BLaER1 (cell line): Measurements from ENCODE around the gene MYO15A.

Source experiments
- H3K27ac ChIP-seq: shearing (Covaris generic); formaldehyde crosslinking; 2 replicates; pipeline ENCODE4 v1.8.1; 2022
- H3K27me3 ChIP-seq: shearing (Covaris generic); formaldehyde crosslinking; 2 replicates; pipeline ENCODE4 v1.8.1; 2022
- H3K36me3 ChIP-seq: shearing (Covaris generic); formaldehyde crosslinking; 2 replicates; pipeline ENCODE4 v1.8.1; 2022
- H3K4me1 ChIP-seq: shearing (Covaris generic); formaldehyde crosslinking; 2 replicates; pipeline ENCODE4 v1.8.1; 2022
- H3K4me2 ChIP-seq: shearing (Covaris generic); formaldehyde crosslinking; 2 replicates; pipeline ENCODE4 v1.8.1; 2022
- H3K4me3 ChIP-seq: shearing (Covaris generic); formaldehyde crosslinking; 2 replicates; pipeline ENCODE4 v1.8.1; 2022
- H3K9ac ChIP-seq: shearing (Covaris generic); formaldehyde crosslinking; 2 replicates; pipeline ENCODE4 v1.8.1; 2022
- H3K9me3 ChIP-seq: shearing (Covaris generic); formaldehyde crosslinking; 2 replicates; pipeline ENCODE4 v1.8.1; 2022
- H4K20me1 ChIP-seq: shearing (Covaris generic); formaldehyde crosslinking; 2 replicates; pipeline ENCODE4 v1.8.1; 2022
- Cebpa-rat ChIP-seq: shearing (Covaris generic); IDR thresholded peaks from 2 replicates; pipeline ENCODE4 v1.8.1; 2022

The MYO15A gene

GRCh38 chr17:18108401-18109312 lies at the start of gene MYO15A:
MYO15A (plus strand) TSS chr17:18108756; CDS start chr17:18118801, 10,045 bp downstream.
- Histone ChIP-seq H3K4me2 (peak within 1 kb of the TSS; percentile 66), H3K27ac (peak within 1 kb of the TSS; percentile 79), H3K27me3 (no peaks in the 10 kb centered on the region), H3K9ac (peak within 1 kb of the TSS; percentile 57), H3K4me3 (no peak within 1 kb of the TSS), H4K20me1 (no peaks in the 10 kb centered on the region), H3K36me3 (peaks cover 26% of the 10 kb centered on the region), H3K9me3 (no peaks in the 10 kb centered on the region), H3K4me1 (peaks cover 47% of the 10 kb centered on the region)
- no peak for TF ChIP-seq Cebpa-rat

- Histone ChIP-seq H3K36me3 (peaks cover 97% of the 10 kb centered on the region), H3K27me3 (no peaks in the 10 kb centered on the region), H4K20me1 (no peaks in the 10 kb centered on the region; the same call in 1 of the 2 replicates), H3K4me1 (0 out of 2 replicates have a peak, but pooled peaks cover 6% of the 10 kb centered on the region), H3K9me3 (no peaks in the 10 kb centered on the region), H3K27ac (no peak overlapping the region), H3K4me3 (no peak overlapping the region), H3K4me2 (no peak overlapping the region), H3K9ac (no peak overlapping the region)
- no peak for TF ChIP-seq Cebpa-rat
Observed at GRCh38 chr17:18059283-18059682, 49.3 kb upstream of the MYO15A start.

- Histone ChIP-seq H3K4me3 (no peak overlapping the region), H4K20me1 (no peaks in the 10 kb centered on the region), H3K27ac (no peak overlapping the region), H3K36me3 (peaks cover 82% of the 10 kb centered on the region), H3K4me2 (no peak overlapping the region), H3K9me3 (no peaks in the 10 kb centered on the region), H3K9ac (no peak overlapping the region), H3K27me3 (no peaks in the 10 kb centered on the region), H3K4me1 (0 out of 2 replicates have a peak, but pooled peaks cover 5% of the 10 kb centered on the region)
- no peak for TF ChIP-seq Cebpa-rat
Observed at GRCh38 chr17:18064053-18064452, 44.5 kb upstream of the MYO15A start.

GRCh38 chr17:18065546-18065945 lies 43.0 kb upstream of the MYO15A start:
- H3K9me3 ChIP-seq, result no peaks in the 10 kb centered on the region
- H3K4me1 ChIP-seq, result no peaks in the 10 kb centered on the region
- no peak overlapping the region for H3K27ac ChIP-seq
- H4K20me1 ChIP-seq, result no peaks in the 10 kb centered on the region
- H3K36me3 ChIP-seq, result peaks cover 68% of the 10 kb centered on the region
- no peak for TF ChIP-seq Cebpa-rat
- H3K4me3 ChIP-seq, result no peak overlapping the region
- no peaks in the 10 kb centered on the region for H3K27me3 ChIP-seq
- no peak overlapping the region for H3K9ac ChIP-seq
- H3K4me2 ChIP-seq, result no peak overlapping the region

- Histone ChIP-seq H3K27ac (no peak overlapping the region), H3K9ac (no peak overlapping the region), H3K4me1 (peaks cover 8% of the 10 kb centered on the region)
Observed at GRCh38 chr17:18066866-18067265, 41.7 kb upstream of the MYO15A start.

GRCh38 chr17:18069101-18069500 lies 39.5 kb upstream of the MYO15A start:
- Histone ChIP-seq H3K9ac (no peak overlapping the region), H3K27ac (no peak overlapping the region), H3K36me3 (peaks cover 32% of the 10 kb centered on the region), H3K9me3 (no peaks in the 10 kb centered on the region), H4K20me1 (no peaks in the 10 kb centered on the region), H3K4me1 (peaks cover 8% of the 10 kb centered on the region), H3K27me3 (no peaks in the 10 kb centered on the region), H3K4me3 (no peak overlapping the region), H3K4me2 (no peak overlapping the region)
- TF ChIP-seq Cebpa-rat, result no peak

More at GRCh38 chr17:18066866-18067265, 41.7 kb upstream of the MYO15A start:
- Histone ChIP-seq H4K20me1 (no peaks in the 10 kb centered on the region), H3K36me3 (peaks cover 54% of the 10 kb centered on the region), H3K4me3 (no peak overlapping the region), H3K9me3 (no peaks in the 10 kb centered on the region), H3K27me3 (no peaks in the 10 kb centered on the region), H3K4me2 (no peak overlapping the region)
- no peak for TF ChIP-seq Cebpa-rat

DNA sequence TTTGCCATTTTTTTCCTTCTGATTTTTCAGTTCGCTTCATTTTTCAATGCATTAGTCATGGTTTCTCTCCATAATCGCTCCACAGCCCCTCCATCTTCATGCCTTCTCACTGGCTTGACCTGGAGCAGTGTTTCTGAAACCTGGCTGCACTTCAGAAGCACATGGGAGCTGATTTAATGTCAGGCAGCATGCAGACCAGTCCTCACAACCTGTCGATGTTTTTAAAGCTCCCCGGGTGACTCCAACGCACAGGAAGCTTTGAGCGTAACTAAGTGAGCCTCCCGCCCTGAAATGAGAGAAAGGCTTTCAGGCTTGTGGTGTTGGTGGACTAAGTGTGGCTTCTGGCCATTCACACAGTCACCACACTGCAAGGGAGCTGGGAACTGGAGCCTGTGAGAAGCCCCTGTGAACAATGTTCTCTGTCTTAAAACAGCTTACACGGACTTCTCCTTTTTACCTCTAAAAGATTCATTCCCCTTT lies 37.7 kb upstream of the MYO15A start:
- Histone ChIP-seq H3K4me1 (peaks cover 8% of the 10 kb centered on the region), H3K36me3 (peaks cover 14% of the 10 kb centered on the region), H3K9ac (no peak overlapping the region), H3K27ac (no peak overlapping the region), H3K4me3 (no peak overlapping the region), H4K20me1 (no peaks in the 10 kb centered on the region), H3K27me3 (no peaks in the 10 kb centered on the region), H3K9me3 (no peaks in the 10 kb centered on the region), H3K4me2 (no peak overlapping the region)
- no peak for TF ChIP-seq Cebpa-rat

DNA sequence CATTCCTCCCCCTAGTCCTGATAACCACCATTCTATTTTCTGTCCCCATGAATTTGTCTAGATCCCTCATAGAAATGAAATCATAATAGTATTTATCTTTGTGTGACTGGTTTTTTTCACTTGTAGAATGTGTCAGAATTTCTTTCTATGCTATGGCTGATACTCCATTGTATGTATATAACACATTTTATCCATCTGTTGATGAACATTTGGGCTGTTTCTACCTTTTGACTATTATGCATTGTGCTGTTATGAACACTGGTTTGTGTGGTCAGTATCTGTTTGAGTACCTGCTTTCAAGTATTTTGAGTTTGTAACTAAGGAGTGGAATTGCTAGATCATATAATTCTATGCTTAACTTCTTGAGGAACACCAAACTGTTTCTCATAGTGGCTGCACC lies 36.8 kb upstream of the MYO15A start:
- Histone ChIP-seq H3K4me2 (no peak overlapping the region), H3K27me3 (no peaks in the 10 kb centered on the region), H3K9me3 (no peaks in the 10 kb centered on the region), H3K9ac (no peak overlapping the region), H4K20me1 (no peaks in the 10 kb centered on the region), H3K36me3 (peaks cover 6% of the 10 kb centered on the region), H3K4me1 (peaks cover 8% of the 10 kb centered on the region), H3K27ac (no peak overlapping the region), H3K4me3 (no peak overlapping the region)
- no peak for TF ChIP-seq Cebpa-rat

DNA sequence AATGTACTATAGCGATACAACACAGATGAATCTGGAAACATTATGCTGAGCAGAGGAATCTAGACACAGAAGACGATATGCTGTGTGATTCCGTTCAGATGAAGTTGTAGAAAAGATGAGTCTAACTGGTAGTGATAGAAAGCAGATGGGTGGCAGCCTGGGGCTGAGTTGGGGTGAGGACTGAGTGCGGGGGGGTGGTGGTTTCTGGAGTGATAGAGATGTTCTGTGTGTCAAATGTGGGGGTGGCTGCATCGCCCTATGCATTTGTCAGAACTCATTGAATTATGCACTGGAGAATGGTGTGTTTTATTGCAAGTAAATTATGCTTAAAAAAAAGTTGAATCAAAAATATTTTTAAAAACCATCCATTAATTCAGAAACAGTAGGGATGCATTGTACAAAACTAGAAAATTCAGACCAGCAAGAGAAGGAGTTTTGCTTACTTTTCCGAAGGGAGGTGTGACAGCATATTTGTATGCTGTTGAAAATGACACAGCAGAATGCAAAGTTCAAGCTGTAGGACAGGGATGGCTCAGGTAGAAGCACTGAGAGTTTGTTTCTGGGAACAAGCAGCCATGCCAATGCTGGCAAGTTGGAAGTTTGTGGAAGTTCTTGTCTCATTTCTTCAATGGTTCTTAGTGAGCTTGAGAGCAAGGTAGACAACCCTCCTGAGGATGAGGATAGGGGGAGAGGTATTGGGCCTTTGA lies 33.8 kb upstream of the MYO15A start:
- H3K4me2 ChIP-seq, result no peak overlapping the region
- peaks cover 8% of the 10 kb centered on the region for H3K4me1 ChIP-seq
- no peak overlapping the region for H3K9ac ChIP-seq
- TF ChIP-seq Cebpa-rat, result no peak
- H4K20me1 ChIP-seq, result no peaks in the 10 kb centered on the region
- H3K27me3 ChIP-seq, result no peaks in the 10 kb centered on the region
- H3K27ac ChIP-seq, result no peak overlapping the region
- no peaks in the 10 kb centered on the region for H3K9me3 ChIP-seq
- H3K4me3 ChIP-seq, result no peak overlapping the region
- no peaks in the 10 kb centered on the region for H3K36me3 ChIP-seq

GRCh38 chr17:18076936-18077335 lies 31.6 kb upstream of the MYO15A start:
- Histone ChIP-seq H3K4me3 (no peak overlapping the region), H3K4me2 (no peak overlapping the region), H3K9me3 (no peaks in the 10 kb centered on the region), H3K4me1 (no peaks in the 10 kb centered on the region), H3K36me3 (no peaks in the 10 kb centered on the region), H3K27ac (no peak overlapping the region), H3K9ac (no peak overlapping the region), H4K20me1 (no peaks in the 10 kb centered on the region), H3K27me3 (no peaks in the 10 kb centered on the region)
- no peak for TF ChIP-seq Cebpa-rat
